K562 (cell line): ENCODE results near the gene KRT83. TPM values are rescaled to one million over a fixed set of nuclear protein-coding genes. Genes with fewer than 3 reads are reported as not detected.
A peak's percentile ranks its signal among the peaks of the same experiment; 100 is the strongest.

Experiments
- ARID2 ChIP-seq: fragments of 450-650 bp; IDR thresholded peaks from 2 replicates; pipeline ENCODE4 v1.6.1; 2017; ENCODE audit warnings: antibody characterized with exemption, mild to moderate bottlenecking
- ATF7 ChIP-seq: fragments of 450-650 bp; IDR thresholded peaks from 2 replicates; pipeline ENCODE4 v1.7.1; 2014; ENCODE audit warnings: mild to moderate bottlenecking, moderate library complexity
- CREB1 ChIP-seq, 2 experiments: sonication (generic) in 1 of 2; formaldehyde crosslinking in 1 of 2; IDR thresholded peaks; 2 replicates each; pipeline versions ENCODE4 v1.6.1 to v1.8.0; 2012 to 2022; ENCODE audit warnings: inconsistent platforms in 1 of 2, mild to moderate bottlenecking in 1 of 2, missing genetic modification reagents in 1 of 2, moderate library complexity in 1 of 2
- FOXA3 ChIP-seq, 2 experiments: fragments of 450-650 bp in 1 of 2; sonication (generic) in 1 of 2; formaldehyde crosslinking; IDR thresholded peaks in 1 of 2; conservative IDR thresholded peaks in 1 of 2; 2 replicates each; pipeline versions ENCODE4 v1.4.0 to v1.8.0; 2020 to 2022; ENCODE audit warnings: mild to moderate bottlenecking in 2 of 2, missing genetic modification reagents in 1 of 2
- GTF3C2 ChIP-seq: IDR thresholded peaks from 3 replicates; pipeline ENCODE4 v1.6.1; 2011; ENCODE audit warnings: borderline replicate concordance, mild to moderate bottlenecking, moderate library complexity; ENCODE audit not compliant: insufficient read length; ENCODE audit errors: extremely low read depth
- NFRKB ChIP-seq: fragments of 450-650 bp; IDR thresholded peaks from 2 replicates; pipeline ENCODE4 v1.6.1; 2016; ENCODE audit warnings: low read depth
- NR1H2 ChIP-seq: sonication (generic); formaldehyde crosslinking; IDR thresholded peaks from 2 replicates; pipeline ENCODE4 v1.4.0; 2020; ENCODE audit warnings: mild to moderate bottlenecking, missing genetic modification reagents
- RAD21 ChIP-seq, 2 experiments: fragments of 250-450 bp in 1 of 2; fragments of 450-650 bp in 1 of 2; sonication (Bioruptor Pico) in 1 of 2; formaldehyde crosslinking in 1 of 2; IDR thresholded peaks in 1 of 2; conservative IDR thresholded peaks in 1 of 2; 2 replicates each; pipeline versions ENCODE4 v1.4.0 to v1.8.0; 2020 to 2022; ENCODE audit warnings: mild to moderate bottlenecking in 2 of 2, moderate library complexity in 1 of 2
- RBM22 ChIP-seq: fragments of 200-400 bp; formaldehyde crosslinking; IDR thresholded peaks from 2 replicates; pipeline ENCODE4 v1.6.1; 2018; ENCODE audit warnings: low read length, low read depth; ENCODE audit not compliant: poor library complexity, severe bottlenecking
- RNF2 ChIP-seq: sonication (generic); IDR thresholded peaks from 2 replicates; pipeline ENCODE4 v1.6.1; 2016
- SMAD4 ChIP-seq: fragments of 250-450 bp; sonication (Bioruptor Pico); conservative IDR thresholded peaks from 2 replicates; pipeline ENCODE4 v1.8.0; 2021; ENCODE audit warnings: inconsistent platforms, mild to moderate bottlenecking, moderate library complexity
- SPI1 ChIP-seq: IDR thresholded peaks from 2 replicates; pipeline ENCODE4 v1.6.1; 2011; ENCODE audit warnings: low read depth, low read length, control low read depth, borderline replicate concordance
- ZEB2 ChIP-seq: fragments of 450-650 bp; IDR thresholded peaks from 2 replicates; pipeline ENCODE4 v1.6.1; 2016
- ZNF431 ChIP-seq: sonication (generic); formaldehyde crosslinking; IDR thresholded peaks from 2 replicates; pipeline ENCODE4 v1.8.0; 2022; ENCODE audit warnings: mild to moderate bottlenecking, missing genetic modification reagents
- ZNF764 ChIP-seq: fragments of 250-450 bp; sonication (Bioruptor Pico); IDR thresholded peaks from 2 replicates; pipeline ENCODE4 v1.4.0; 2020; ENCODE audit warnings: low read depth, mild to moderate bottlenecking, moderate library complexity
- ZNF785 ChIP-seq: fragments of 250-450 bp; sonication (Bioruptor Pico); IDR thresholded peaks from 2 replicates; pipeline ENCODE4 v1.4.0; 2020; ENCODE audit warnings: mild to moderate bottlenecking
- polyA plus RNA-seq, 8 experiments: library from polyadenylated mRNA; depleted of rRNA in 4 of 8; stranded (reverse) in 5 of 8; unstranded in 3 of 8; fragments of >200 nt; fragmentation: Nextera tagmentation in 2 of 8; fragmentation: Illumina TruSeq in 1 of 8; extraction: Ambion mirVana in 2 of 8; extraction: Trizol in 1 of 8; gene quantifications; 2 replicates each; pipeline versions ENCODE4 v1.2.1 to v1.2.3, GENCODE V29; 2011 to 2014; ENCODE audit warnings: inconsistent platforms in 1 of 8, missing spikeins in 1 of 8
- total RNA-seq, 7 experiments: library from RNA; depleted of rRNA in 6 of 7; stranded (reverse); fragments of >200 nt in 6 of 7; fragmentation: Illumina TruSeq in 2 of 7; extraction: Trizol in 2 of 7; gene quantifications; 2 replicates each; pipeline versions ENCODE4 v1.2.1 to v1.2.3, GENCODE V29; 2011 to 2021; ENCODE audit warnings: low replicate concordance in 1 of 7

The KRT83 gene
- total and polyA plus RNA-seq, 9 of the 15 experiments (the other 6 are each of a cell fraction or from before 2014, with no cell fraction given): not detected

- TF ChIP-seq GTF3C2 (no peak), NFRKB (no peak), SPI1 (no peak), ZNF431 (CRISPR knock-in tag) (no peak), NR1H2 (no peak), ARID2 (no peak), ATF7 (0 out of 2 replicates have a peak, but pooled peaks have one; percentile 21), SMAD4 (CRISPR knock-in tag) (peak; percentile 60), FOXA3 (CRISPR knock-in tag; conservative IDR thresholded peaks at IDR 0.05 in 1 of 2, IDR thresholded peaks at IDR 0.05 in 1 of 2) (no peak), ZNF785 (CRISPR knock-in tag) (no peak), CREB1 (IDR thresholded peaks at IDR 0.05) (no peak), CREB1 (CRISPR knock-in tag; IDR thresholded peaks at IDR 0.05) (peak; percentile 48), RNF2 (no peak), RBM22 (no peak), ZNF764 (CRISPR knock-in tag) (no peak), ZEB2 (no peak), RAD21 (CRISPR knock-in tag; conservative IDR thresholded peaks at IDR 0.05 in 1 of 2, IDR thresholded peaks at IDR 0.05 in 1 of 2) (peak; percentile 48 to 64)
Measured at GRCh38 chr12:52278575-52279421, 42.4 kb downstream of the KRT83 start (continued).
